Measurements from ENCODE around the gene SLC6A12. TPM values are rescaled to one million over a fixed set of nuclear protein-coding genes. Genes with fewer than 3 reads are reported as not detected.
"Not testable (repeated sequence)": the region's sequence is repeated elsewhere in the genome, so short reads cannot be mapped to it uniquely, and the experiment has no call there.

SLC6A12 gene
- total RNA-seq, 1 donor from 2014 or later: 3.0 TPM

DNA sequence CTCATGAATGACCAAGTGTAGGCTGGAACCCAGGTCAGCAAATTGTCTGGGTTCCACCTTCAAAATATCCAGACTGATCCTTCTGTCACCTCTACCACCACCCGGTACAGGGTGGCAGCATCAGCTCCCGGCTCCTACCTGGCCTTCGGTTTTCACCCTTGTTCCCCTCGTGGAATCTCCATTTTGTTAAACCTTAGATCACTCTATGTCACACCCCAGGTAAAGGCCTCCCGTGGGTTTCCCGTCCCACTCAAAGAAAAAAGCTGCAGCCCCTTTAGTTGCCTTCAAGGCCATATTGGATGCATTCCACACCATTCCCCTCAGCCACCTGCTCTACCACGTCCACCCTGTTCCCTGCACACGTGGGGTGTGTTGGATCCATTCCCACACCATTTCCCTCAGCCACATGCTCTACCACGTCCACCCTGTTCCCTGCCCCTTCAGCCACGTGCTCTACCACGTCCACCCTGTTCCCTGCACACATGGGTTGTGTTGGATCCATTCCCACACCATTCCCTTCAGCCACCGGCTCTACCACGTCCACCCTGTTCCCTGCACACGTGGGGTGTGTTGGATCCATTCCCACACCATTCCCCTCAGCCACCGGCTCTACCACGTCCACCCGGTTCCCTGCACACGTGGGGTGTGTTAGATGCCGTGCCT is 24.9 kb upstream of the SLC6A12 start:
- Mint-ChIP-seq H3K9me3 (peaks cover 11% of the 10 kb centered on the region), H3K27ac (no peak overlapping the region), H3K4me1 (ENCODE audit: unreplicated experiment) (no peaks in the 10 kb centered on the region), H3K36me3 (peaks cover 24% of the 10 kb centered on the region), H3K4me3 (no peak overlapping the region), H3K27me3 (peaks cover 25% of the 10 kb centered on the region)
- DNase-seq (ENCODE audit: extremely low spot score, unreplicated experiment): peak; percentile 27
- TF ChIP-seq, protein P1, sequence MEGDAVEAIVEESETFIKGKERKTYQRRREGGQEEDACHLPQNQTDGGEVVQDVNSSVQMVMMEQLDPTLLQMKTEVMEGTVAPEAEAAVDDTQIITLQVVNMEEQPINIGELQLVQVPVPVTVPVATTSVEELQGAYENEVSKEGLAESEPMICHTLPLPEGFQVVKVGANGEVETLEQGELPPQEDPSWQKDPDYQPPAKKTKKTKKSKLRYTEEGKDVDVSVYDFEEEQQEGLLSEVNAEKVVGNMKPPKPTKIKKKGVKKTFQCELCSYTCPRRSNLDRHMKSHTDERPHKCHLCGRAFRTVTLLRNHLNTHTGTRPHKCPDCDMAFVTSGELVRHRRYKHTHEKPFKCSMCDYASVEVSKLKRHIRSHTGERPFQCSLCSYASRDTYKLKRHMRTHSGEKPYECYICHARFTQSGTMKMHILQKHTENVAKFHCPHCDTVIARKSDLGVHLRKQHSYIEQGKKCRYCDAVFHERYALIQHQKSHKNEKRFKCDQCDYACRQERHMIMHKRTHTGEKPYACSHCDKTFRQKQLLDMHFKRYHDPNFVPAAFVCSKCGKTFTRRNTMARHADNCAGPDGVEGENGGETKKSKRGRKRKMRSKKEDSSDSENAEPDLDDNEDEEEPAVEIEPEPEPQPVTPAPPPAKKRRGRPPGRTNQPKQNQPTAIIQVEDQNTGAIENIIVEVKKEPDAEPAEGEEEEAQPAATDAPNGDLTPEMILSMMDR (conservative IDR thresholded peaks at IDR 0.05): no peak

DNA sequence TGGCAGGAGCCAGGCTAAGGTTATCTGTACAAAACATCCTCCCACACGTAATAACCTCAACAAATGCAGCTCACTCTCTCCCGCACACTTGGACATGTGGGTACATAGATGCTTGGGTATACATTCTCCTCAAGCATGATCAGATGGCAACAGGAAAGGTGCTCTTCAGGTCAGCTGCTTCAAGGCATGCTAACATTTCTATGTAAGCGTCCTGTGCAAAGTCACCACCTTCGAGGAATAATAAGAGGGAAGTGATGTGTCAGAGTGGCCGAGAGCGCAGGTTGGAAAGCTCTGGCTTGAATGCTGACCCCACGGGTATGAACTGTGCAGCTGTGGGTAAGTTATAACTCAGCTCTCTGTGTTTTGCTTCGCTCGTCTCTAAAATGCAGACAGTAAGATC is 24.2 kb upstream of the SLC6A12 start:
- peak; percentile 8 for DNase-seq (ENCODE audit: extremely low spot score, unreplicated experiment)
- TF ChIP-seq, protein P1 (conservative IDR thresholded peaks at IDR 0.05): no peak
- H3K27ac Mint-ChIP-seq: no peak overlapping the region
- H3K36me3 Mint-ChIP-seq: peaks cover 24% of the 10 kb centered on the region
- H3K9me3 Mint-ChIP-seq: peaks cover 11% of the 10 kb centered on the region
- H3K4me3 Mint-ChIP-seq: no peak overlapping the region
- H3K27me3 Mint-ChIP-seq: peaks cover 21% of the 10 kb centered on the region
- no peaks in the 10 kb centered on the region for H3K4me1 Mint-ChIP-seq (ENCODE audit: unreplicated experiment)

DNA sequence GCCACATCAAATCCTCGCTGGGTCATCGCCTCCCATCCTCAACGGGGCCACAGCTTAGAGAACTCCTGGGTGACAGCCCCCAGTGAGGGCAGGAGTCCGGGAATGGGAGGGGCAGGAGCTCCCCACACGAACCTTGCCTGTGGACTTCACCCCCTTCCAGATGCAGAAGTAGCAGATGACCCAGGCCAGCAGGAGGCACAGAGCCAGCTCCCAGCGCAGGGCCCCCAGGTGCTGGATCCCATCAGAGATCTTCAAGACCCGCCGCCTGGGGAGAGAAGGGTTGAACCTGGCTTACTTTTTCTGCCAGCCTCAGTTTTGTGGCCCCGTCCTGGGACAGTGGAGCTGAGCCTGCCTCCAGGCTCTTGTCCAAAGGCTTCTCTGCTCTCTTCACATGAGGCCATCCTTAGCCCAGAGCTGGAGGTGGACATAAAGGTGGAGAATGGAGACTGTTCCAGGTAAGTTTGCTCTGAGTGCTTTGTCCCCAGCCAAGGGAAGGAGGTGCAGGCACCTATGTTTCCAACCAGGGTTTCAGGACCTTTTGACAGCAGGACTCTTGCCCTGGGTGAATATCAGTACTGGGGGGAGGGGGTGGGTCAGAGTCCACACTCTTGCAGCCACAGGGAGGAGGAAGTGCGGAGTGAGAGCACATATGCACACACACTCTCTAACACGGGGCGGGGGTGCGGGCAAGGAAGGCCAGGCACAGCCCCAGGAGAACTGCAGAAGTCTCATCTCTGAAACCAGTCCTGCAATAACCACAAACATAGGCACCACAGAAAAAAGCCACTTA is 23.3 kb upstream of the SLC6A12 start:
- TF ChIP-seq, protein P1 (conservative IDR thresholded peaks at IDR 0.05): no peak
- Mint-ChIP-seq H3K36me3 (peaks cover 22% of the 10 kb centered on the region), H3K4me3 (no peak overlapping the region), H3K27me3 (peaks cover 20% of the 10 kb centered on the region), H3K4me1 (ENCODE audit: unreplicated experiment) (no peaks in the 10 kb centered on the region), H3K27ac (no peak overlapping the region), H3K9me3 (peaks cover 11% of the 10 kb centered on the region)
- peak; percentile 53 for DNase-seq (ENCODE audit: extremely low spot score, unreplicated experiment)

DNA sequence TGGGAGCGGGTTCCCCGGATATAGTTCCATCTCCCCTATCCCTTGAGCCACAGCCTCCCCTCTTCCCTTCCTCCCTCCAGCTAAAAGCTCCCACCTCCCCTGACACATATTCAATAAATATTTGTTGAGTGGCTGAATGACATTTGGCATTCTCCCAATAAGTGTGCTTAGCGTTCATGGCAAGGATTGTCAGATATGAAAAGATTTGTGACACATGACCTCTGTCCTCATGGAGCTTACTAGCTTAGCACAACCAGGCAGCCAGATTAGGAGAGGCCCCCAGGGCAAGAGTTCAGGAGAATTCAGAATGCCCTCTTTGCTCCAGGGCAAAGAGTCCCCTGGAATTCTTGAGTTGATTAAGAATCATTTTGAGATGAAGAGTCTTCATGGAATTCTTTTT is 22.5 kb upstream of the SLC6A12 start:
- peak; percentile 7 for DNase-seq (ENCODE audit: extremely low spot score, unreplicated experiment)
- peaks cover 18% of the 10 kb centered on the region for H3K27me3 Mint-ChIP-seq

DNA sequence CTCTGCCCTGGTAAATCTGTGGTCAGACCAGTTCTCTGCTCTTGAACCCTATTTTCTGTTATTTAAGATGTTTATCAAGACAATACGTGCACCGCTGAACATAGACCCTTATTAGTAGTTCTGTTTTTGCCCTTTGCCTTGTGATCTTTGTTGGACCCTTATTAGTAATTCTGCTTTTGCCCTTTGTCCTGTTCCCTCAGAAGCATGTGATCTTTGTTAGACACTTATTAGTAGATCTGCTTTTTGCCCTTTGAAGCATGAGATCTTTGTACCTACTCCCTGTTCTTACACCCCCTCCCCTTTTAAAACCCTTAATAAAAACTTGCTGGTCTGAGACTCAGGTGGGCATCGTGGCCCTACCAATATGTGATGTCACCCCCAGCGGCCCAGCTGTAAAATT is 22.0 kb upstream of the SLC6A12 start:
- Mint-ChIP-seq H3K9me3 (peaks cover 11% of the 10 kb centered on the region), H3K36me3 (peaks cover 18% of the 10 kb centered on the region), H3K27me3 (peaks cover 17% of the 10 kb centered on the region)
- not testable (repeated sequence) for H3K4me3 Mint-ChIP-seq; DNase-seq (ENCODE audit: extremely low spot score, unreplicated experiment); H3K27ac Mint-ChIP-seq; H3K4me1 Mint-ChIP-seq (ENCODE audit: unreplicated experiment)

More for the DNA sequence above, 22.5 kb upstream of the SLC6A12 start:
- Mint-ChIP-seq H3K4me1 (ENCODE audit: unreplicated experiment) (no peaks in the 10 kb centered on the region), H3K9me3 (peaks cover 11% of the 10 kb centered on the region), H3K36me3 (peaks cover 20% of the 10 kb centered on the region), H3K27ac (no peak overlapping the region), H3K4me3 (no peak overlapping the region)
- TF ChIP-seq, protein P1 (conservative IDR thresholded peaks at IDR 0.05): no peak

DNA sequence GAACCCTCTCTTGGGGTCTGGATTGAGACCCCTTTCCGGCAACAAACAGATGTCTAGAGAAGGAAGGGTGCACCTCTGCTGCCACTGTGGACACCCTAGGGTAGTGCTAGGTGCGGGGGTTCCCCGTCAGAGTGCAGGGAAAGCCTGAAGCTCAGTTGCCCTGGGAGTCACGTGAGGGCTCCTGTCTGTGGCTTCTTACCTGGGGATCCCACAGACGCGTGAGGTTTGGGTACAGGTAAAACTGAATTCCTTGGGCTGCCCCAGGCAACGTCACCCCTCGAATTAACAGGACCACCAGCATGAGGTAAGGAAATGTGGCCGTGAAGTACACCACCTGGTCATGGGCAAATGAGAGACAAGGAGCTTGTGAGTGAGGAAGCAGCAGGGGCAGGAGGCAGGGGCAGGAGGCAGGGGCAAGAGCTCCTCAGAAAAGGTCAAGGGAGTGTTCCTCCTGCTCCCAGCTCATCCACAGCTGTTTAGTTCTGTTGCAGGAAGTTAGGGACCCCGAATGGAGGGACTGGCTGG is 21.0 kb upstream of the SLC6A12 start:
- DNase-seq (ENCODE audit: extremely low spot score, unreplicated experiment): peak; percentile 37
- Mint-ChIP-seq H3K4me3 (no peak overlapping the region), H3K27me3 (peaks cover 17% of the 10 kb centered on the region), H3K4me1 (ENCODE audit: unreplicated experiment) (peaks cover 4% of the 10 kb centered on the region), H3K9me3 (peaks cover 11% of the 10 kb centered on the region), H3K27ac (no peak overlapping the region), H3K36me3 (peaks cover 18% of the 10 kb centered on the region)
- TF ChIP-seq, protein P1 (conservative IDR thresholded peaks at IDR 0.05): no peak
